ENCODE measurements around the gene TUBB.
A peak's percentile ranks its signal among the peaks of the same experiment; 100 is the strongest.
"Not testable (repeated sequence)": the region's sequence is repeated elsewhere in the genome, so short reads cannot be mapped to it uniquely, and the experiment has no call there.

The TUBB gene

GRCh38 chr6:30700340-30700739 lies 19.8 kb upstream of the TUBB start:
- no peak overlapping the region for H3K27ac Mint-ChIP-seq
- H3K4me3 Mint-ChIP-seq, result no peak overlapping the region
- ATAC-seq (ENCODE audit: low read depth) (no peak), DNase-seq (ENCODE audit: low spot score in 2 of 2) (no peak)
- no peaks in the 10 kb centered on the region for H3K4me1 Mint-ChIP-seq
- H3K36me3 Mint-ChIP-seq, result peaks cover 20% of the 10 kb centered on the region
- no peaks in the 10 kb centered on the region for H3K27me3 Mint-ChIP-seq
- no peaks in the 10 kb centered on the region for H3K9me3 Mint-ChIP-seq

- Mint-ChIP-seq H3K4me3 (no peak overlapping the region), H3K27ac (no peak overlapping the region), H3K27me3 (no peaks in the 10 kb centered on the region), H3K9me3 (no peaks in the 10 kb centered on the region), H3K4me1 (peaks cover 4% of the 10 kb centered on the region), H3K36me3 (peaks cover 34% of the 10 kb centered on the region)
- DNase-seq (ENCODE audit: low spot score in 2 of 2) (no peak), ATAC-seq (ENCODE audit: low read depth) (no peak)
Observed at GRCh38 chr6:30703011-30703410, 17.1 kb upstream of the TUBB start.

GRCh38 chr6:30703821-30704220 lies 16.3 kb upstream of the TUBB start:
- Mint-ChIP-seq H3K4me3 (no peak overlapping the region), H3K36me3 (peaks cover 38% of the 10 kb centered on the region), H3K9me3 (no peaks in the 10 kb centered on the region), H3K27me3 (no peaks in the 10 kb centered on the region), H3K4me1 (peaks cover 5% of the 10 kb centered on the region), H3K27ac (no peak overlapping the region)
- DNase-seq (ENCODE audit: low spot score in 2 of 2) (no peak), ATAC-seq (ENCODE audit: low read depth) (no peak)

- no peak for ATAC-seq (ENCODE audit: low read depth)
- no peak for DNase-seq (ENCODE audit: low spot score in 2 of 2)
- H3K4me3 Mint-ChIP-seq, result no peak overlapping the region
- no peaks in the 10 kb centered on the region for H3K9me3 Mint-ChIP-seq
- no peak overlapping the region for H3K27ac Mint-ChIP-seq
- H3K36me3 Mint-ChIP-seq, result peaks cover 38% of the 10 kb centered on the region
- peaks cover 5% of the 10 kb centered on the region for H3K4me1 Mint-ChIP-seq
- no peaks in the 10 kb centered on the region for H3K27me3 Mint-ChIP-seq
Observed at GRCh38 chr6:30705620-30706019, 14.5 kb upstream of the TUBB start.

- DNase-seq (ENCODE audit: low spot score in 2 of 2) (no peak), ATAC-seq (ENCODE audit: low read depth) (no peak)
- Mint-ChIP-seq H3K27ac (peak overlapping the region; percentile 32), H3K9me3 (no peaks in the 10 kb centered on the region), H3K4me1 (peaks cover 10% of the 10 kb centered on the region), H3K36me3 (peaks cover 49% of the 10 kb centered on the region), H3K4me3 (no peak overlapping the region), H3K27me3 (no peaks in the 10 kb centered on the region)
Observed at GRCh38 chr6:30707281-30707850, 12.8 kb upstream of the TUBB start.

GRCh38 chr6:30709101-30709868 lies 10.9 kb upstream of the TUBB start:
- Mint-ChIP-seq H3K36me3 (peaks cover 52% of the 10 kb centered on the region), H3K4me3 (no peak overlapping the region), H3K9me3 (no peaks in the 10 kb centered on the region), H3K4me1 (peaks cover 18% of the 10 kb centered on the region), H3K27ac (peak overlapping the region; percentile 8), H3K27me3 (no peaks in the 10 kb centered on the region)
- DNase-seq (ENCODE audit: low spot score in 2 of 2) (no peak), ATAC-seq (ENCODE audit: low read depth) (no peak)

- H3K27ac Mint-ChIP-seq, result no peak overlapping the region
Observed at GRCh38 chr6:30711758-30712380, 8.3 kb upstream of the TUBB start.

GRCh38 chr6:30712441-30712945 lies 7.7 kb upstream of the TUBB start:
- peak overlapping the region; percentile 54 for H3K27ac Mint-ChIP-seq
- no peak for ATAC-seq (ENCODE audit: low read depth)
- H3K9me3 Mint-ChIP-seq, result no peaks in the 10 kb centered on the region
- DNase-seq (ENCODE audit: low spot score in 2 of 2), result no peak
- peaks cover 27% of the 10 kb centered on the region for H3K4me1 Mint-ChIP-seq
- H3K27me3 Mint-ChIP-seq, result no peaks in the 10 kb centered on the region
- no peak overlapping the region for H3K4me3 Mint-ChIP-seq
- H3K36me3 Mint-ChIP-seq, result peaks cover 40% of the 10 kb centered on the region

More at GRCh38 chr6:30711758-30712380, 8.3 kb upstream of the TUBB start:
- Mint-ChIP-seq H3K4me3 (no peak overlapping the region), H3K27me3 (no peaks in the 10 kb centered on the region), H3K36me3 (peaks cover 44% of the 10 kb centered on the region), H3K9me3 (no peaks in the 10 kb centered on the region), H3K4me1 (peaks cover 26% of the 10 kb centered on the region)
- DNase-seq (ENCODE audit: low spot score in 2 of 2) (no peak), ATAC-seq (ENCODE audit: low read depth) (no peak)

- ATAC-seq (ENCODE audit: low read depth), result no peak
- no peak for DNase-seq (ENCODE audit: low spot score in 2 of 2)
- no peak overlapping the region for H3K27ac Mint-ChIP-seq
- H3K9me3 Mint-ChIP-seq, result no peaks in the 10 kb centered on the region
- peaks cover 31% of the 10 kb centered on the region for H3K36me3 Mint-ChIP-seq
- no peak overlapping the region for H3K4me3 Mint-ChIP-seq
- H3K4me1 Mint-ChIP-seq, result peaks cover 23% of the 10 kb centered on the region
- H3K27me3 Mint-ChIP-seq, result no peaks in the 10 kb centered on the region
Observed at GRCh38 chr6:30714263-30714662, 5.9 kb upstream of the TUBB start.

GRCh38 chr6:30716879-30717128 lies 3.3 kb upstream of the TUBB start:
- Mint-ChIP-seq H3K27me3 (no peaks in the 10 kb centered on the region), H3K27ac (peak overlapping the region; percentile 92), H3K36me3 (peaks cover 27% of the 10 kb centered on the region), H3K4me1 (peaks cover 26% of the 10 kb centered on the region), H3K4me3 (peak overlapping the region; percentile 92), H3K9me3 (no peaks in the 10 kb centered on the region)
- no peak for ATAC-seq (ENCODE audit: low read depth)
- DNase-seq (ENCODE audit: low spot score in 2 of 2), result no peak

GRCh38 chr6:30717129-30717844 lies 2.9 kb upstream of the TUBB start, which contains the start of gene MDC1:
Gene MDC1 (minus strand): TSS chr6:30717281. CDS start chr6:30715175, 2,106 bp downstream.
- Mint-ChIP-seq H3K9me3 (no peaks in the 10 kb centered on the region), H3K36me3 (peaks cover 22% of the 10 kb centered on the region), H3K27me3 (no peaks in the 10 kb centered on the region), H3K4me1 (peaks cover 26% of the 10 kb centered on the region), H3K4me3 (peak within 1 kb of the TSS; percentile 92), H3K27ac (peak within 1 kb of the TSS; percentile 92)
- ATAC-seq (ENCODE audit: low read depth), result peak; percentile 71
- peak; percentile 87 to 97 for DNase-seq (ENCODE audit: low spot score in 2 of 2)

- Mint-ChIP-seq H3K27ac (peak overlapping the region; percentile 92), H3K4me3 (peak overlapping the region; percentile 92), H3K4me1 (peaks cover 27% of the 10 kb centered on the region), H3K36me3 (peaks cover 17% of the 10 kb centered on the region)
- DNase-seq (ENCODE audit: low spot score in 2 of 2); H3K9me3 Mint-ChIP-seq; ATAC-seq (ENCODE audit: low read depth); H3K27me3 Mint-ChIP-seq: not testable (repeated sequence)
Observed at GRCh38 chr6:30717845-30718720, 2.1 kb upstream of the TUBB start.

GRCh38 chr6:30719356-30719755 lies 796 bp upstream of the TUBB start:
- Mint-ChIP-seq H3K36me3 (peaks cover 16% of the 10 kb centered on the region), H3K27me3 (no peaks in the 10 kb centered on the region), H3K4me3 (peak overlapping the region; percentile 96), H3K27ac (peak overlapping the region; percentile 90), H3K4me1 (peaks cover 31% of the 10 kb centered on the region), H3K9me3 (no peaks in the 10 kb centered on the region)
- ATAC-seq (ENCODE audit: low read depth) (no peak), DNase-seq (ENCODE audit: low spot score in 2 of 2) (no peak)

Measured in memory B cell (primary cell).